Right renal pelvis (tissue), 4 donors: ENCODE measurements around the gene OTULINL. TPM values are rescaled to one million over a fixed set of nuclear protein-coding genes. Genes with fewer than 3 reads are reported as not detected.

Experiments used
- DNase-seq, 4 donors: peaks; one replicate each; pipeline ENCODE4 v3.0.0-alpha.2; 2013; ENCODE audit warnings: low read depth in 4 of 4, low spot score in 3 of 4, missing footprints in 1 of 4
- polyA plus RNA-seq, 4 donors: library from polyadenylated mRNA; unstranded; fragments of 120-200 nt; gene quantifications; one replicate each; pipeline ENCODE4 v1.2.1, GENCODE V29; 2013; ENCODE audit not compliant: insufficient read length in 4 of 4

Gene OTULINL
- polyA plus RNA-seq, 4 donors: 11.7 to 13.0 (median 12.5) TPM

DNA sequence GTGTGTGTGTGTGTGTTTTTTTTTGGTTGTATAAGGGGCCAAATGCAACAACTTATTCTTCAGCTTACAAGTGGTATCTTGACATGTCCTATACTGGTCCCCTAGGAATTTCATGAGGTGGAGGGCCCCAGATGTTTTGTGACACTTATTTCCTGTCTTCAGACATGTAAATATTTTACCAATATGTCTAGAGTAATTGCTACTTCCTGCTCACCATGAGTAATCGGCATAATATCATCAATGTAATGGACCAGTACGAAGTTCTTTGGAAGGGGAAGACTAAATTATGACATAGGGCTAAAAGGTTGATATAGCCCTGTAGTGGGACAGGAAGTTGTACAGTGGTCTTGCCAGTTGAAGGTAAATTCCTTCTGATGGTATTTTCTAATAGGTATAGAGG, 79.2 kb downstream of the OTULINL start:
- DNase-seq: no peak

Other genes starting within 250 kb of the OTULINL start
- 10 to 100 TPM; 19.2 to 24.5 (median 23.0) TPM for gene OTULIN, start 82.9 kb downstream of the OTULINL start, polyA plus RNA-seq